ENCODE data around the gene KIRREL1.

- TF ChIP-seq, protein P1, sequence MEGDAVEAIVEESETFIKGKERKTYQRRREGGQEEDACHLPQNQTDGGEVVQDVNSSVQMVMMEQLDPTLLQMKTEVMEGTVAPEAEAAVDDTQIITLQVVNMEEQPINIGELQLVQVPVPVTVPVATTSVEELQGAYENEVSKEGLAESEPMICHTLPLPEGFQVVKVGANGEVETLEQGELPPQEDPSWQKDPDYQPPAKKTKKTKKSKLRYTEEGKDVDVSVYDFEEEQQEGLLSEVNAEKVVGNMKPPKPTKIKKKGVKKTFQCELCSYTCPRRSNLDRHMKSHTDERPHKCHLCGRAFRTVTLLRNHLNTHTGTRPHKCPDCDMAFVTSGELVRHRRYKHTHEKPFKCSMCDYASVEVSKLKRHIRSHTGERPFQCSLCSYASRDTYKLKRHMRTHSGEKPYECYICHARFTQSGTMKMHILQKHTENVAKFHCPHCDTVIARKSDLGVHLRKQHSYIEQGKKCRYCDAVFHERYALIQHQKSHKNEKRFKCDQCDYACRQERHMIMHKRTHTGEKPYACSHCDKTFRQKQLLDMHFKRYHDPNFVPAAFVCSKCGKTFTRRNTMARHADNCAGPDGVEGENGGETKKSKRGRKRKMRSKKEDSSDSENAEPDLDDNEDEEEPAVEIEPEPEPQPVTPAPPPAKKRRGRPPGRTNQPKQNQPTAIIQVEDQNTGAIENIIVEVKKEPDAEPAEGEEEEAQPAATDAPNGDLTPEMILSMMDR (IDR thresholded peaks at IDR 0.05; ENCODE audit: insufficient read depth, low read depth, low read length), result no peak
- TF ChIP-seq EZH2 (IDR thresholded peaks at IDR 0.05; ENCODE audit: insufficient read depth, low read length), result no peak
These were observed 33.7 kb upstream of the KIRREL1 start for GRCh38 chr1:157959750-157960149.
